Stomach (tissue), 9 donors: ENCODE results near the gene GTF3C4. TPM values are rescaled to one million over a fixed set of nuclear protein-coding genes. Genes with fewer than 3 reads are reported as not detected.

ENCODE experiments used
- DNase-seq, 2 donors: peaks; one replicate each; pipeline versions ENCODE4 v3.0.0 to v3.0.0-alpha.2; 2013 to 2019
- H3K27ac ChIP-seq, 5 donors: fragments of 200-600 bp in 4 of 5; sonication (generic) in 4 of 5; one replicate each; pipeline ENCODE4 v1.5.1; 2013 to 2019; ENCODE audit warnings: mild to moderate bottlenecking in 1 of 5, moderate library complexity in 1 of 5
- H3K27me3 ChIP-seq, 3 donors: fragments of 200-600 bp; sonication (generic); one replicate each; pipeline ENCODE4 v1.5.1; 2017 to 2019; ENCODE audit warnings: mixed run types in 1 of 3
- H3K36me3 ChIP-seq, 4 donors: fragments of 200-600 bp; sonication (generic); 1 replicate in 3 of 4; 2 replicates in 1 of 4; pipeline ENCODE4 v1.5.1; 2016 to 2019
- H3K4me1 ChIP-seq, 4 donors: fragments of 200-600 bp; sonication (generic); one replicate each; pipeline ENCODE4 v1.5.1; 2016 to 2019
- H3K4me3 ChIP-seq, 4 donors: fragments of 200-600 bp; sonication (generic) in 3 of 4; one replicate each; pipeline ENCODE4 v1.5.1; 2016 to 2019; ENCODE audit warnings: mild to moderate bottlenecking in 1 of 4
- H3K9me3 ChIP-seq, 4 donors: fragments of 200-600 bp; sonication (generic); one replicate each; pipeline ENCODE4 v1.5.1; 2016 to 2019
- EP300 ChIP-seq: sonication (generic); formaldehyde crosslinking; IDR thresholded peaks from one replicate; pipeline ENCODE4 v1.6.1; 2017; ENCODE audit warnings: antibody characterized with exemption
- POLR2A ChIP-seq, 4 donors: fragments of 450-650 bp; IDR thresholded peaks; one replicate each; pipeline ENCODE4 v1.6.1; 2016; ENCODE audit warnings: antibody characterized with exemption in 4 of 4, control low read depth in 2 of 4, mild to moderate bottlenecking in 1 of 4, moderate library complexity in 1 of 4
- POLR2AphosphoS5 ChIP-seq, 3 donors: sonication (generic); formaldehyde crosslinking; IDR thresholded peaks; one replicate each; pipeline ENCODE4 v1.6.1; 2016; ENCODE audit warnings: antibody characterized with exemption in 3 of 3
- WGBS, 5 donors: extraction: QIAGEN DNeasy Blood & Tissue Kit in 3 of 5; methylation state at CpG; one replicate each; pipeline versions ENCODE4 v1.1.5 to v1.1.7; 2013 to 2018; 5-methylcytosine and 5-hydroxymethylcytosine counted together
- intact Hi-C: fragments of 100-400 bp; cut with DNase I; formaldehyde crosslinking; loops from one replicate; pipeline ENCODE4 v1.15.1; 2023; ENCODE audit warnings: low total_unique reads
- polyA plus RNA-seq, 3 donors: library from polyadenylated mRNA; stranded (reverse); fragments of 200-250 nt; gene quantifications; one replicate each; pipeline ENCODE4 v1.2.3, GENCODE V29; 2013
- total RNA-seq, 5 donors: library from RNA; depleted of rRNA; stranded (reverse); fragments of >200 nt; gene quantifications; one replicate each; pipeline versions ENCODE4 v1.1.0 to v1.2.3, GENCODE V29; 2014 to 2016
- TF ChIP-seq, protein P1 (sequence below), 7 experiments: fragments of 450-650 bp in 4 of 7; fragments of 200-600 bp in 3 of 7; sonication (generic) in 3 of 7; IDR thresholded peaks; one replicate each; pipeline ENCODE4 v1.5.1; 2016 to 2019; ENCODE audit warnings: antibody characterized with exemption in 7 of 7, control low read depth in 2 of 7, mild to moderate bottlenecking in 1 of 7
- donor health status: healthy with polysubstance abuse.
- donor health status: Bipolar disorder and iron deficiency.
- donor health status: healthy.

Gene GTF3C4
- total and polyA plus RNA-seq, 8 donors: 2.6 to 68.8 (median 11.4) TPM

DNA sequence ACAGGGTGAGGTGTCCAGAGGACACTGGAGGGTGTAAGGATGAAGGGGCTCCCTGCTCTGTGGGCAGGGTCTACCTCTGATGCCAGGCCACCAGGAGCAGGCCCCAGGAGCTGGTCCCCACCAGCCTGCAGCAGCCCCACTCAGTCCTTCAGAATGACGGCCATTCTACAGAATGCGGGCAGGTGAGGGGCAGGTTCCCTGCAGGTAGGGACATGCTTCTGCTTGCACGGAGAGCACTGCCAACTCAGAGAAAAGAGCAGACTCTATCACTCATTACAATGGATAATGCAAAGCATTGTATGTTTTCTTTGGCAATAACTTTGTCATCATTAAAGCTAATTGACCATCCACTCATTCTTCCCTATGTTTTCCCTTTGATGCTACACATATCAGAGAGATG is 39.5 kb upstream of the GTF3C4 start:
- WGBS, 5 donors: 85 to 96% (median 94%) methylated on average over 3 of the region's 3 CpGs
- no peak for DNase-seq
- Histone ChIP-seq H3K27me3 (no peaks in the 10 kb centered on the region), H3K36me3 (peaks cover 38 to 64% (median 61%) of the 10 kb centered on the region in 4 donors), H3K4me3 (no peak overlapping the region), H3K27ac (no peak overlapping the region), H3K4me1 (peaks cover 0 to 5% (median 0%) of the 10 kb centered on the region in 4 donors), H3K9me3 (no peaks in the 10 kb centered on the region)
- TF ChIP-seq EP300: no peak
- TF ChIP-seq, protein P1, sequence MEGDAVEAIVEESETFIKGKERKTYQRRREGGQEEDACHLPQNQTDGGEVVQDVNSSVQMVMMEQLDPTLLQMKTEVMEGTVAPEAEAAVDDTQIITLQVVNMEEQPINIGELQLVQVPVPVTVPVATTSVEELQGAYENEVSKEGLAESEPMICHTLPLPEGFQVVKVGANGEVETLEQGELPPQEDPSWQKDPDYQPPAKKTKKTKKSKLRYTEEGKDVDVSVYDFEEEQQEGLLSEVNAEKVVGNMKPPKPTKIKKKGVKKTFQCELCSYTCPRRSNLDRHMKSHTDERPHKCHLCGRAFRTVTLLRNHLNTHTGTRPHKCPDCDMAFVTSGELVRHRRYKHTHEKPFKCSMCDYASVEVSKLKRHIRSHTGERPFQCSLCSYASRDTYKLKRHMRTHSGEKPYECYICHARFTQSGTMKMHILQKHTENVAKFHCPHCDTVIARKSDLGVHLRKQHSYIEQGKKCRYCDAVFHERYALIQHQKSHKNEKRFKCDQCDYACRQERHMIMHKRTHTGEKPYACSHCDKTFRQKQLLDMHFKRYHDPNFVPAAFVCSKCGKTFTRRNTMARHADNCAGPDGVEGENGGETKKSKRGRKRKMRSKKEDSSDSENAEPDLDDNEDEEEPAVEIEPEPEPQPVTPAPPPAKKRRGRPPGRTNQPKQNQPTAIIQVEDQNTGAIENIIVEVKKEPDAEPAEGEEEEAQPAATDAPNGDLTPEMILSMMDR (IDR thresholded peaks at IDR 0.05): no peak
- no peak for TF ChIP-seq POLR2A (IDR thresholded peaks at IDR 0.05)
- TF ChIP-seq POLR2AphosphoS5 (IDR thresholded peaks at IDR 0.05): no peak
- intact Hi-C loops: no loop called here

DNA sequence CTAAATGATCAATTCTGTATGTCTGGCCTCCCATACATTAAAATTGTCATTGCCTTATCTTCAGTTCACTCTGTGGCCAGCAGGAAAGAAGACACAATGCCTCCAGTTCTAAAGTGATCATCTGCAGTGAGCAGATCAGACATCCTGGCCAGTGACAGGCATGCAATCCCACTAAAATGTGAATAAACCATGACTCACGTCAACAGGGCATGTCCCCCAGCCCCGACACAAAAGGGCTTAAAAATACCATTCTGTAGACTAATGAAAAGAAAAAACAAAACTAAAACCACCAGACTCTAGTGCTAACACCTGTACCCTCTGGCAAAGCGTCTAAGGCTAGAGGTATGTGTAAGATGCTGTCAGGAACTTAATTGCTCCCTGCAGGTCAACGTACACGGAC is 39.0 kb upstream of the GTF3C4 start:
- peaks cover 0 to 5% (median 0%) of the 10 kb centered on the region in 4 donors for H3K4me1 ChIP-seq
- intact Hi-C loops: no loop called here
- H3K27me3 ChIP-seq: no peaks in the 10 kb centered on the region
- 89 to 95% (median 93%) methylated on average over 5 of the region's 5 CpGs for WGBS, 5 donors
- no peaks in the 10 kb centered on the region for H3K9me3 ChIP-seq
- TF ChIP-seq, protein P1 (IDR thresholded peaks at IDR 0.05): no peak
- TF ChIP-seq POLR2A (IDR thresholded peaks at IDR 0.05) (no peak), EP300 (no peak), POLR2AphosphoS5 (IDR thresholded peaks at IDR 0.05) (no peak)
- peaks cover 38 to 64% (median 63%) of the 10 kb centered on the region in 4 donors for H3K36me3 ChIP-seq
- no peak for DNase-seq
- no peak overlapping the region for H3K27ac ChIP-seq
- no peak overlapping the region for H3K4me3 ChIP-seq

DNA sequence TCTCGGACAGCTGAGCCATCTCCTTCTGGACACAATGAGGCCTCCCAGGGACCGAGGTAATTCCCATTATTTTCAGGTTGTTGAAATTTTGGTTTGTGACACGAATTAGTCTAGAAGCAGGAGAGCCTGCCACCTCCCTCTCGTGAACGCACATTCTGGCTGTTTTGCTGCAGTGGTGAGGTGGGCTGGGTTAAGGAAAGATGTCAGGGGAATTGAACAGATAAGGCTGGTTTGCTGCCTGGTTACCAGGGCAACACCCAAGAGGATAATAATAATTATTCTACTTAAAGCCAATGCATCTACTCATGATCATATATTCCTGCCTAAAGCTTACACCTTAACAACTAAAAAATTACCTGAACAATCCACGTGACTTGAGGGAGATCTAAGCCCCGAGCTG is 38.6 kb upstream of the GTF3C4 start:
- Histone ChIP-seq H3K4me1 (peaks cover 0 to 5% (median 0%) of the 10 kb centered on the region in 4 donors), H3K9me3 (no peaks in the 10 kb centered on the region), H3K36me3 (peaks cover 38 to 65% (median 63%) of the 10 kb centered on the region in 4 donors), H3K4me3 (no peak overlapping the region), H3K27me3 (no peaks in the 10 kb centered on the region), H3K27ac (no peak overlapping the region)
- intact Hi-C loops: no loop called here
- WGBS, 5 donors: 85 to 92% (median 88%) methylated on average over 7 of the region's 7 CpGs
- TF ChIP-seq POLR2AphosphoS5 (IDR thresholded peaks at IDR 0.05) (no peak), EP300 (no peak), POLR2A (IDR thresholded peaks at IDR 0.05) (no peak)
- TF ChIP-seq, protein P1 (IDR thresholded peaks at IDR 0.05): no peak
- no peak for DNase-seq

DNA sequence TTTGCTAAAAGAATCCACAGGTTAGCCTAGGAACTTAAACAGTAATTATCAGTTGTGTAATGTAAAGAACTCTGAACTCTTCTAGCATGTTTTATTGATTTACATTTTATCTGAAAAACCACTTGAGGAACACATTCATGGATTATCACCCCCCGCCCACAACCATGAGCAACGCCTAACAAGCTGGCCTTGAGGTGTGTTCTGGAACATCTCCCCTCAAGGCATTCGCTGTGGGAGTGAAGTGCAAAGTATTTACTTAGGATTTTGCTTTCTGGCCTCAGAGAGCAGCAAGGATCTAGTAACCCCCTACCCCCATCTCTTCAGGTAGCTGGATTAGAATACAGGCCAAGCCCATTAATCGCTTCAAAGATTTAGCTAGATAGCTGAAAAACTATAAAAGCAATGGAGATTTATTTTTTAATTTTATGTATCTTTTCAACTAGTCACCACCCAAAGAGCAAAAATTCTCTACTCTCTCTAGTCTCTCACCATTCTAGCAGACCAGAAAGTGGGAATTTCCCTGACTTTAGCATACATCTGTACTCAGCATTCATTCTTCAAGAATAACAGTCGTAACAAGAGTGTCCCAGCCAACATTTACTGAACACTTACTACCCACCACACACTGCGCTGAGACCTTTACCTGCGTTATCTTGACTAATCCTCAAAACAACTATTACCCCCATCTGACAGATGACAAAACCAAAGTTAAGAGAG is 37.7 kb upstream of the GTF3C4 start:
- Histone ChIP-seq H3K4me1 (peaks cover 0 to 2% (median 0%) of the 10 kb centered on the region in 4 donors), H3K36me3 (peaks cover 41 to 66% (median 62%) of the 10 kb centered on the region in 4 donors), H3K9me3 (no peaks in the 10 kb centered on the region), H3K4me3 (no peak overlapping the region), H3K27me3 (no peaks in the 10 kb centered on the region), H3K27ac (no peak overlapping the region)
- TF ChIP-seq EP300 (no peak), POLR2AphosphoS5 (IDR thresholded peaks at IDR 0.05) (no peak), POLR2A (IDR thresholded peaks at IDR 0.05) (no peak)
- TF ChIP-seq, protein P1 (IDR thresholded peaks at IDR 0.05): no peak
- intact Hi-C loops: no loop called here
- WGBS, 5 donors: 76 to 88% (median 83%) methylated on average over 7 of the region's 7 CpGs
- DNase-seq: no peak
